ENCODE measurements around the gene POLR1G. TPM values are rescaled to one million over a fixed set of nuclear protein-coding genes. Genes with fewer than 3 reads are reported as not detected.

The POLR1G gene
- total and polyA plus RNA-seq, 2 donors (not counting 3 experiments of a cell fraction or from before 2014, with no cell fraction given) = 6.6 to 19.5 TPM

DNA sequence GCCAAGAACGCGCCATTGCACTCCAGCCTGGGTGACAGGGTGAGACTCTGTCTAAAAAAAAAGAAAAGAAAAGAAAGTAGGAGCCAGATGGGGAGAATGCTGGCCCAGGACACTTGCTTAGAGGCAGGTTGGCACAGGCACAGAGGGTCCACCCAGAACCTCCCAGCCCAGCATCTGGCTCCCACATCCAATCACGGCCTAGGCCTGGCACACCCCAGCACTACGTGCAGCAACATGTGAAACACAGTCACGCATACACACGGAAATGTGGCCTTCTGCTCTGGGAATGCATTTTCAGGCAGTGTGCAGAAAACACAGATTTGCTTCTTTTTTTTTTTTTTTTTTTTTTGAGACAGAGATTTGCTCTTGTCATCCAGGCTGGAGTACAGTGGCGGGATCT is 40.5 kb downstream of the POLR1G start:
- no peak overlapping the region for H3K27ac ChIP-seq (ENCODE audit: insufficient read depth, low read depth, low read length)
- ChIA-PET CTCF (interaction anchor here (1.4 to 2.2 kb wide), 3 partner anchors 21 to 39 kb away, joined by 5 to 11 read pairs (median 5); partner anchors contain the start of gene FOSB), POLR2A (no interaction called here)
- TF ChIP-seq, protein P1, sequence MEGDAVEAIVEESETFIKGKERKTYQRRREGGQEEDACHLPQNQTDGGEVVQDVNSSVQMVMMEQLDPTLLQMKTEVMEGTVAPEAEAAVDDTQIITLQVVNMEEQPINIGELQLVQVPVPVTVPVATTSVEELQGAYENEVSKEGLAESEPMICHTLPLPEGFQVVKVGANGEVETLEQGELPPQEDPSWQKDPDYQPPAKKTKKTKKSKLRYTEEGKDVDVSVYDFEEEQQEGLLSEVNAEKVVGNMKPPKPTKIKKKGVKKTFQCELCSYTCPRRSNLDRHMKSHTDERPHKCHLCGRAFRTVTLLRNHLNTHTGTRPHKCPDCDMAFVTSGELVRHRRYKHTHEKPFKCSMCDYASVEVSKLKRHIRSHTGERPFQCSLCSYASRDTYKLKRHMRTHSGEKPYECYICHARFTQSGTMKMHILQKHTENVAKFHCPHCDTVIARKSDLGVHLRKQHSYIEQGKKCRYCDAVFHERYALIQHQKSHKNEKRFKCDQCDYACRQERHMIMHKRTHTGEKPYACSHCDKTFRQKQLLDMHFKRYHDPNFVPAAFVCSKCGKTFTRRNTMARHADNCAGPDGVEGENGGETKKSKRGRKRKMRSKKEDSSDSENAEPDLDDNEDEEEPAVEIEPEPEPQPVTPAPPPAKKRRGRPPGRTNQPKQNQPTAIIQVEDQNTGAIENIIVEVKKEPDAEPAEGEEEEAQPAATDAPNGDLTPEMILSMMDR (IDR thresholded peaks at IDR 0.05; ENCODE audit: extremely low read depth in 1 of 2, insufficient read depth in 1 of 2, low read depth in 1 of 2, low read length in 2 of 2) = no peak
- H4K20me1 ChIP-seq (replicated peaks; ENCODE audit: control insufficient read depth, extremely low read depth, insufficient read depth, low read length) = no peaks in the 10 kb centered on the region
- peaks cover 37% of the 10 kb centered on the region for H3K4me1 ChIP-seq (ENCODE audit: control insufficient read depth, extremely low read depth, insufficient read depth, low read length)
- no peaks in the 10 kb centered on the region for H3K36me3 ChIP-seq (ENCODE audit: control insufficient read depth in 2 of 2, extremely low read depth in 1 of 2, insufficient read depth in 2 of 2, low read length in 2 of 2)
- no TSS peak for BruUV-seq (replicated peaks)
- DNase-seq (ENCODE audit: low read depth, low spot score) (no peak), FAIRE-seq (no peak)
- H3K9me3 ChIP-seq (replicated peaks; ENCODE audit: control insufficient read depth, insufficient read depth, low read length) = no peaks in the 10 kb centered on the region
- intact Hi-C loops (cut with micrococcal nuclease) (no loop called here), dilution Hi-C loops (cut with MboI; ENCODE audit: extremely low pct_ligation_motif_present, low sequenced_read_pairs) (no loop called here)
- no peak overlapping the region for H3K4me2 ChIP-seq (ENCODE audit: insufficient read depth, low read length)
- no peak overlapping the region for H3K4me3 ChIP-seq (replicated peaks in 1 of 3; ENCODE audit: insufficient read depth in 1 of 3, low read depth in 1 of 3, low read length in 3 of 3)
- H3K9ac ChIP-seq (replicated peaks; ENCODE audit: extremely low read depth, insufficient read depth, low read length) = no peak overlapping the region
- H3K79me2 ChIP-seq (ENCODE audit: control insufficient read depth, insufficient read depth, low read length) = no peaks in the 10 kb centered on the region
- H3K9me1 ChIP-seq (replicated peaks; ENCODE audit: control insufficient read depth, extremely low read depth, insufficient read depth, low read length) = no peaks in the 10 kb centered on the region
- H2AFZ ChIP-seq (ENCODE audit: low read depth, low read length) = no peak overlapping the region
- H3K27me3 ChIP-seq (ENCODE audit: control insufficient read depth in 2 of 2, insufficient read depth in 2 of 2, low read length in 2 of 2) = no peaks in the 10 kb centered on the region

DNA sequence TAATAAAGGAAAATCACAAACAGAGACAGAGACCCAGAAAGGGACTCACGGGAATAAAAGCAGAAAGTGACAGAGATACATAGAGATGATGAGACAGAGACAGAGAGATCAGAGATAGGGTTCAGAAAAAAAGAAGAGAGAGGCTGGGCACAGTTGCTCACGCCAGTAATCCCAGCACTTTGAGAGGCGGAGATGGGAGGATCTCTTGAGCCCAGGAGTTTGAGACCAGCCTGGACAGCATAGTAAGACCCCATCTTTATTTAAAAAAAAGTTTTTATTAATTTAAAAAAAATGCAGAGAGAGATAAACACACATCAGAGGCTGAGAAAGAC is 41.9 kb downstream of the POLR1G start:
- dilution Hi-C loops (cut with MboI; ENCODE audit: extremely low pct_ligation_motif_present, low sequenced_read_pairs) (no loop called here), intact Hi-C loops (cut with micrococcal nuclease) (no loop called here)
- TF ChIP-seq POLR2A (IDR thresholded peaks at IDR 0.05; ENCODE audit: low read depth, low read length) (no peak), JUN (IDR thresholded peaks at IDR 0.05; ENCODE audit: borderline replicate concordance, insufficient read depth, insufficient read length, low read depth) (no peak), POLR2AphosphoS5 (IDR thresholded peaks at IDR 0.05; ENCODE audit: insufficient read depth, low read depth, low read length) (no peak), MYC (IDR thresholded peaks at IDR 0.05; ENCODE audit: low read depth, low read length) (no peak), FOS (IDR thresholded peaks at IDR 0.05; ENCODE audit: borderline replicate concordance, insufficient read depth, low read length) (no peak), GATA2 (IDR thresholded peaks at IDR 0.05; ENCODE audit: insufficient read depth, insufficient read length, low read depth, low read length) (no peak), EZH2 (IDR thresholded peaks at IDR 0.05; ENCODE audit: borderline replicate concordance, low read depth, low read length, severe bottlenecking) (no peak)
- TF ChIP-seq, protein P1 (IDR thresholded peaks at IDR 0.05; ENCODE audit: extremely low read depth in 1 of 2, insufficient read depth in 1 of 2, low read depth in 1 of 2, low read length in 2 of 2) = no peak
- TF ChIP-seq, protein P2, sequence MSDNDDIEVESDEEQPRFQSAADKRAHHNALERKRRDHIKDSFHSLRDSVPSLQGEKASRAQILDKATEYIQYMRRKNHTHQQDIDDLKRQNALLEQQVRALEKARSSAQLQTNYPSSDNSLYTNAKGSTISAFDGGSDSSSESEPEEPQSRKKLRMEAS (IDR thresholded peaks at IDR 0.05; ENCODE audit: insufficient read depth, insufficient read length) = no peak
- Histone ChIP-seq H4K20me1 (replicated peaks; ENCODE audit: control insufficient read depth, extremely low read depth, insufficient read depth, low read length) (no peaks in the 10 kb centered on the region), H3K4me3 (replicated peaks in 1 of 3; ENCODE audit: insufficient read depth in 1 of 3, low read depth in 1 of 3, low read length in 3 of 3) (no peak overlapping the region), H3K4me1 (ENCODE audit: control insufficient read depth, extremely low read depth, insufficient read depth, low read length) (peaks cover 30% of the 10 kb centered on the region), H2AFZ (ENCODE audit: low read depth, low read length) (no peak overlapping the region), H3K9me1 (replicated peaks; ENCODE audit: control insufficient read depth, extremely low read depth, insufficient read depth, low read length) (no peaks in the 10 kb centered on the region), H3K9ac (replicated peaks; ENCODE audit: extremely low read depth, insufficient read depth, low read length) (no peak overlapping the region), H3K9me3 (replicated peaks; ENCODE audit: control insufficient read depth, insufficient read depth, low read length) (no peaks in the 10 kb centered on the region), H3K27me3 (ENCODE audit: control insufficient read depth in 2 of 2, insufficient read depth in 2 of 2, low read length in 2 of 2) (no peaks in the 10 kb centered on the region), H3K4me2 (ENCODE audit: insufficient read depth, low read length) (no peak overlapping the region), H3K36me3 (ENCODE audit: control insufficient read depth in 2 of 2, extremely low read depth in 1 of 2, insufficient read depth in 2 of 2, low read length in 2 of 2) (no peaks in the 10 kb centered on the region), H3K27ac (ENCODE audit: insufficient read depth, low read depth, low read length) (no peak overlapping the region), H3K79me2 (ENCODE audit: control insufficient read depth, insufficient read depth, low read length) (no peaks in the 10 kb centered on the region)
- CTCF ChIA-PET = interaction anchor here (1.0 to 2.3 kb wide), 6 partner anchors 9 to 46 kb away, joined by 3 to 11 read pairs (median 6); partner anchors contain the start of gene FOSB
- POLR2A ChIA-PET = no interaction called here
- BruUV-seq (replicated peaks) = no TSS peak
- FAIRE-seq (no peak), DNase-seq (ENCODE audit: low read depth, low spot score) (no peak)
